HG02571 (cell line): Measurements from ENCODE around the gene PRR11.
A peak's percentile ranks its signal among the peaks of the same experiment; 100 is the strongest.
"Not testable (repeated sequence)": the region's sequence is repeated elsewhere in the genome, so short reads cannot be mapped to it uniquely, and the experiment has no call there.

Experiments used
- ATAC-seq: cut with Tn5 transposase; IDR thresholded peaks from one replicate; pipeline ENCODE4 v1.9.1; 2021; ENCODE audit warnings: mild to moderate bottlenecking, moderate library complexity; ENCODE audit not compliant: unreplicated experiment

The PRR11 gene

GRCh38 chr17:59202320-59202719 lies 46.8 kb downstream of the PRR11 start:
- no peak for ATAC-seq

GRCh38 chr17:59219370-59219769 lies 63.8 kb downstream of the PRR11 start:
- ATAC-seq = no peak

GRCh38 chr17:59219992-59220327 lies 64.4 kb downstream of the PRR11 start:
- no peak for ATAC-seq

- peak; percentile 95 for ATAC-seq
Observed at GRCh38 chr17:59220328-59221158, 65.0 kb downstream of the PRR11 start, which contains the start of gene GDPD1. Gene GDPD1 (plus strand): TSS chr17:59220511. CDS start chr17:59220610, 99 bp downstream.

GRCh38 chr17:59221159-59221847 lies 65.8 kb downstream of the PRR11 start:
- no peak for ATAC-seq

- ATAC-seq = no peak
Observed at GRCh38 chr17:59223813-59224212, 68.3 kb downstream of the PRR11 start.

- not testable (repeated sequence) for ATAC-seq
Observed at GRCh38 chr17:59228588-59228987, 73.0 kb downstream of the PRR11 start.

- ATAC-seq = no peak
Observed at GRCh38 chr17:59230764-59231163, 75.2 kb downstream of the PRR11 start.

- no peak for ATAC-seq
Observed at GRCh38 chr17:59234631-59235030, 79.1 kb downstream of the PRR11 start.

- ATAC-seq = no peak
Observed at GRCh38 chr17:59238906-59239305, 83.4 kb downstream of the PRR11 start.

- ATAC-seq = no peak
Observed at GRCh38 chr17:59244081-59244480, 88.5 kb downstream of the PRR11 start.
